NCI-H1417 treated with DMSO at 0.1 percent for 48 hours (cell line): ENCODE results near the gene KCNH1.
"Not testable (repeated sequence)": the region's sequence is repeated elsewhere in the genome, so short reads cannot be mapped to it uniquely, and the experiment has no call there.

Experiments
- DNase-seq: peaks from one replicate; lab custom pipeline; 2025; lab: John Stamatoyannopoulos, UW

The KCNH1 gene

GRCh38 chr1:211099393-211099792 lies 34.6 kb downstream of the KCNH1 start:
- no peak for DNase-seq

- DNase-seq: no peak
Observed at GRCh38 chr1:211095381-211095780, 38.6 kb downstream of the KCNH1 start.

- no peak for DNase-seq
Observed at GRCh38 chr1:211092955-211093354, 41.0 kb downstream of the KCNH1 start.

GRCh38 chr1:211091867-211092266 lies 42.1 kb downstream of the KCNH1 start:
- no peak for DNase-seq

GRCh38 chr1:211089536-211089935 lies 44.4 kb downstream of the KCNH1 start:
- DNase-seq: no peak

- DNase-seq: no peak
Observed at GRCh38 chr1:211088156-211088555, 45.8 kb downstream of the KCNH1 start.

- DNase-seq: no peak
Observed at GRCh38 chr1:211082824-211083223, 51.1 kb downstream of the KCNH1 start.

GRCh38 chr1:211081447-211081846 lies 52.5 kb downstream of the KCNH1 start:
- not testable (repeated sequence) for DNase-seq

GRCh38 chr1:211068976-211069375 lies 65.0 kb downstream of the KCNH1 start:
- DNase-seq: no peak

GRCh38 chr1:211066781-211067384 lies 67.1 kb downstream of the KCNH1 start:
- DNase-seq: no peak

- DNase-seq: not testable (repeated sequence)
Observed at GRCh38 chr1:211041838-211042237, 92.1 kb downstream of the KCNH1 start.

GRCh38 chr1:211037095-211037494 lies 96.9 kb downstream of the KCNH1 start:
- no peak for DNase-seq

- DNase-seq: no peak
Observed at GRCh38 chr1:211036381-211037060, 97.4 kb downstream of the KCNH1 start.

- no peak for DNase-seq
Observed at GRCh38 chr1:211035821-211036380, 98.0 kb downstream of the KCNH1 start.

GRCh38 chr1:211033921-211034525 lies 99.9 kb downstream of the KCNH1 start:
- DNase-seq: no peak

- DNase-seq: no peak
Observed at GRCh38 chr1:211024901-211025300, 109.0 kb downstream of the KCNH1 start.

- no peak for DNase-seq
Observed at GRCh38 chr1:211019266-211019665, 114.7 kb downstream of the KCNH1 start.

GRCh38 chr1:211018690-211019089 lies 115.3 kb downstream of the KCNH1 start:
- no peak for DNase-seq

GRCh38 chr1:211017075-211017718 lies 116.8 kb downstream of the KCNH1 start:
- no peak for DNase-seq

- no peak for DNase-seq
Observed at GRCh38 chr1:211014275-211014674, 119.7 kb downstream of the KCNH1 start.

GRCh38 chr1:211013346-211014240 lies 120.4 kb downstream of the KCNH1 start:
- DNase-seq: no peak

- not testable (repeated sequence) for DNase-seq
Observed at GRCh38 chr1:211011128-211011527, 122.8 kb downstream of the KCNH1 start.
